Gastrocnemius medialis (tissue), 4 donors: Measurements from ENCODE around the gene C9orf40.

Source experiments
- POLR2A ChIP-seq, 2 donors: fragments of 450-650 bp; IDR thresholded peaks; one replicate each; pipeline ENCODE4 v1.6.1; 2017; ENCODE audit warnings: antibody characterized with exemption in 2 of 2, mild to moderate bottlenecking in 2 of 2, moderate library complexity in 2 of 2
- TF ChIP-seq, protein P1 (sequence below), 5 experiments: fragments of 450-650 bp in 3 of 5; fragments of 200-600 bp in 2 of 5; sonication (generic) in 2 of 5; IDR thresholded peaks in 4 of 5; conservative IDR thresholded peaks in 1 of 5; 1 replicate in 4 of 5; 2 replicates in 1 of 5; pipeline ENCODE4 v1.5.1; 2016 to 2019; ENCODE audit warnings: antibody characterized with exemption in 5 of 5, mild to moderate bottlenecking in 3 of 5, moderate library complexity in 3 of 5

DNA sequence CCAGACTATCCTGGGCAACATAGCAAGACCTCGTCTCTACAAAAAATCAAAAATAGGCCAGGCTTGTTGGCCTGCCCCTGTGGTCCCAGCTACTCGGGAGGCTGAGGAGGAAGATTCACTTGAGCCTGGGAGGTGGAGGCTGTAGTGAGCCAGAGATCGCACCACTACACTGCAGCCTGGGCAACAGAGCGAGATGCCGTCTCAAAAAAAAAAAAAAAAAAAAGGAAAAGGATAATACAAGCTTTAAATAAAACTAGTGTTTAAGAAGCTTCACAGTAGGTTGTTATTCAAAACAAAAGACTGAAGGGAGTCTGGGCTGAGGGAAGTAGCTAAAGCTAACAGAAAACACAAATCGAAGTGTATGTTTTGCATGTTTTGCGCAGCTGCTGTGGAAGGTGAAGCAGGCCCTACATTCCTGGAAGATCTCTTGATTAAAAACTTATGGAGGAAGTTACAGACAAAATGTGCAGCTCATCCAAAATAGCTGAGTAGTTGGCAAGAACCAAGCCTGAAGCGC is 581 bp upstream of the C9orf40 start:
- TF ChIP-seq, protein P1, sequence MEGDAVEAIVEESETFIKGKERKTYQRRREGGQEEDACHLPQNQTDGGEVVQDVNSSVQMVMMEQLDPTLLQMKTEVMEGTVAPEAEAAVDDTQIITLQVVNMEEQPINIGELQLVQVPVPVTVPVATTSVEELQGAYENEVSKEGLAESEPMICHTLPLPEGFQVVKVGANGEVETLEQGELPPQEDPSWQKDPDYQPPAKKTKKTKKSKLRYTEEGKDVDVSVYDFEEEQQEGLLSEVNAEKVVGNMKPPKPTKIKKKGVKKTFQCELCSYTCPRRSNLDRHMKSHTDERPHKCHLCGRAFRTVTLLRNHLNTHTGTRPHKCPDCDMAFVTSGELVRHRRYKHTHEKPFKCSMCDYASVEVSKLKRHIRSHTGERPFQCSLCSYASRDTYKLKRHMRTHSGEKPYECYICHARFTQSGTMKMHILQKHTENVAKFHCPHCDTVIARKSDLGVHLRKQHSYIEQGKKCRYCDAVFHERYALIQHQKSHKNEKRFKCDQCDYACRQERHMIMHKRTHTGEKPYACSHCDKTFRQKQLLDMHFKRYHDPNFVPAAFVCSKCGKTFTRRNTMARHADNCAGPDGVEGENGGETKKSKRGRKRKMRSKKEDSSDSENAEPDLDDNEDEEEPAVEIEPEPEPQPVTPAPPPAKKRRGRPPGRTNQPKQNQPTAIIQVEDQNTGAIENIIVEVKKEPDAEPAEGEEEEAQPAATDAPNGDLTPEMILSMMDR (IDR thresholded peaks at IDR 0.05 in 4 of 5, conservative IDR thresholded peaks at IDR 0.05 in 1 of 5) = no peak
- no peak for TF ChIP-seq POLR2A (IDR thresholded peaks at IDR 0.05)
